ENCODE measurements around the gene ZNF326.

ZNF326 gene

GRCh38 chr1:89994805-89995597, at the start of gene ZNF326:
ZNF326 (plus strand) TSS chr1:89995110; CDS start chr1:89995258, 148 bp downstream.
- peak; percentile 92 to 95 for DNase-seq

GRCh38 chr1:89945852-89946476, 48.9 kb upstream of the ZNF326 start:
- no peak for DNase-seq

GRCh38 chr1:89946532-89946931, 48.4 kb upstream of the ZNF326 start:
- no peak for DNase-seq

GRCh38 chr1:89948722-89949345, 46.1 kb upstream of the ZNF326 start:
- DNase-seq, result no peak

- DNase-seq, result no peak
Observed at GRCh38 chr1:89949991-89950624, 44.8 kb upstream of the ZNF326 start.

- DNase-seq, result no peak
Observed at GRCh38 chr1:89950703-89951102, 44.2 kb upstream of the ZNF326 start.

- no peak for DNase-seq
Observed at GRCh38 chr1:89951766-89952604, 42.9 kb upstream of the ZNF326 start.

- DNase-seq, result no peak
Observed at GRCh38 chr1:89952605-89953130, 42.2 kb upstream of the ZNF326 start.

GRCh38 chr1:89953131-89953626, 41.7 kb upstream of the ZNF326 start:
- peak; percentile 26 to 28 for DNase-seq

GRCh38 chr1:89953929-89954328, 41.0 kb upstream of the ZNF326 start:
- DNase-seq, result no peak

GRCh38 chr1:89954401-89954800, 40.5 kb upstream of the ZNF326 start:
- DNase-seq, result no peak

- no peak for DNase-seq
Observed at GRCh38 chr1:89955311-89956205, 39.4 kb upstream of the ZNF326 start.

- no peak for DNase-seq
Observed at GRCh38 chr1:89957107-89957506, 37.8 kb upstream of the ZNF326 start.

GRCh38 chr1:89958851-89959654, 35.9 kb upstream of the ZNF326 start:
- DNase-seq, result no peak

GRCh38 chr1:89959719-89960118, 35.2 kb upstream of the ZNF326 start:
- DNase-seq, result no peak

GRCh38 chr1:89962024-89962741, 32.7 kb upstream of the ZNF326 start:
- no peak for DNase-seq

GRCh38 chr1:89962742-89963075, 32.2 kb upstream of the ZNF326 start:
- no peak for DNase-seq

GRCh38 chr1:89965193-89965768, 29.6 kb upstream of the ZNF326 start:
- no peak for DNase-seq

- DNase-seq, result no peak
Observed at GRCh38 chr1:89966656-89967055, 28.3 kb upstream of the ZNF326 start.

All from CD4-positive, alpha-beta T cell treated with Interleukin-1 beta for 1 hour (primary cell).